Measurements from ENCODE around the gene BACH2. TPM values are rescaled to one million over a fixed set of nuclear protein-coding genes. Genes with fewer than 3 reads are reported as not detected.

The BACH2 gene
- total RNA-seq, 2 donors from 2014 or later, result 5.2 to 5.7 TPM

- no peak overlapping the region for H3K27ac ChIP-seq
- 64% methylated on average over 15 of the region's 15 CpGs for WGBS
- TF ChIP-seq POLR2A (IDR thresholded peaks at IDR 0.05) (no peak), POLR2AphosphoS5 (IDR thresholded peaks at IDR 0.05) (no peak), CTCF (IDR thresholded peaks at IDR 0.05) (no peak)
- no peaks in the 10 kb centered on the region for H3K4me1 ChIP-seq (replicated peaks)
- no peak for DNase-seq (ENCODE audit: low spot score)
- no peaks in the 10 kb centered on the region for H3K27me3 ChIP-seq (replicated peaks; ENCODE audit: insufficient read depth)
- H3K4me3 ChIP-seq, result no peak overlapping the region
- no peaks in the 10 kb centered on the region for H3K9me3 ChIP-seq
- H3K36me3 ChIP-seq, result no peaks in the 10 kb centered on the region
- intact Hi-C loops (cut with DNase I), result no loop called here
Observed at GRCh38 chr6:89951574-89952104, 345.0 kb downstream of the BACH2 start.

DNA sequence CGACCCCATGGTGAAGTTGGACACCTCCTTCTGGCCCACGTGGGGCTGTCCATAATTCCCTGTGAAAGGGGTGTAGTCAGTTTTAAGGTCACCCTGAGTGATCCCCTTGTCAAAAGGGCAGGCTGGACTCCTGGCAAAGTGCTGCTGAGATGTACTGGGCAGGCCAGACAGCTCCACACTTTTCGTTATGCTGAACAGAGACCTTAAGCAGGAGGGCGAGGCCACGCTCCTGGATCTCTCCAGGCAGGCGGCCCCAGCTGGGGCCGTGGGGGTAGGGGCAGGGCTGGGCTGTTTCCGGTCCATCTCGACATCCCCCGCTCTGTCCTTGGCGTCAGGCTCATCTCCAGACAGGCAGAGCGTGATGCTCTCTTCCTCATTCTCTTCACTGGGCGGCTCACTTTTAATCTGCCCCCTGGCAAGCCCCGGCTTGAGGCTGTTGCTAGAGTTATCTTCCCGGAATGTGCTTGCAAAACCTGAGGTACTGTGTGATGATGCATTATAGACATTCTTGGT lies 345.7 kb downstream of the BACH2 start:
- Histone ChIP-seq H3K27me3 (replicated peaks; ENCODE audit: insufficient read depth) (no peaks in the 10 kb centered on the region), H3K4me3 (no peak overlapping the region), H3K4me1 (replicated peaks) (no peaks in the 10 kb centered on the region), H3K9me3 (no peaks in the 10 kb centered on the region), H3K36me3 (no peaks in the 10 kb centered on the region), H3K27ac (no peak overlapping the region)
- intact Hi-C loops (cut with DNase I), result no loop called here
- no peak for TF ChIP-seq CTCF (IDR thresholded peaks at IDR 0.05)
- TF ChIP-seq POLR2AphosphoS5 (IDR thresholded peaks at IDR 0.05), result peak; percentile 37
- 63% methylated on average over 15 of the region's 15 CpGs for WGBS
- DNase-seq (ENCODE audit: low spot score), result no peak

- no peaks in the 10 kb centered on the region for H3K27me3 ChIP-seq (replicated peaks; ENCODE audit: insufficient read depth)
- no peaks in the 10 kb centered on the region for H3K4me1 ChIP-seq (replicated peaks)
- H3K36me3 ChIP-seq, result no peaks in the 10 kb centered on the region
- WGBS, result 88% methylated on average over 17 of the region's 17 CpGs
- H3K27ac ChIP-seq, result no peak overlapping the region
- intact Hi-C loops (cut with DNase I), result no loop called here
- TF ChIP-seq POLR2AphosphoS5 (IDR thresholded peaks at IDR 0.05) (no peak), POLR2A (IDR thresholded peaks at IDR 0.05) (no peak), CTCF (IDR thresholded peaks at IDR 0.05) (no peak)
- H3K4me3 ChIP-seq, result no peak overlapping the region
- H3K9me3 ChIP-seq, result no peaks in the 10 kb centered on the region
- DNase-seq (ENCODE audit: low spot score), result no peak
Observed at GRCh38 chr6:89950446-89950845, 346.2 kb downstream of the BACH2 start.

- H3K36me3 ChIP-seq, result no peaks in the 10 kb centered on the region
- TF ChIP-seq POLR2AphosphoS5 (IDR thresholded peaks at IDR 0.05) (no peak), CTCF (IDR thresholded peaks at IDR 0.05) (no peak), POLR2A (IDR thresholded peaks at IDR 0.05) (no peak)
- H3K27ac ChIP-seq, result no peak overlapping the region
- DNase-seq (ENCODE audit: low spot score), result no peak
- no peaks in the 10 kb centered on the region for H3K27me3 ChIP-seq (replicated peaks; ENCODE audit: insufficient read depth)
- H3K9me3 ChIP-seq, result no peaks in the 10 kb centered on the region
- WGBS, result 43% methylated on average over 5 of the region's 5 CpGs
- H3K4me1 ChIP-seq (replicated peaks), result no peaks in the 10 kb centered on the region
- intact Hi-C loops (cut with DNase I), result loop anchor here (10.0 kb wide), 2 partner anchors 346 to 446 kb away; partner anchors contain the start of gene BACH2
- no peak overlapping the region for H3K4me3 ChIP-seq
Observed at GRCh38 chr6:89948876-89949275, 347.8 kb downstream of the BACH2 start.

DNA sequence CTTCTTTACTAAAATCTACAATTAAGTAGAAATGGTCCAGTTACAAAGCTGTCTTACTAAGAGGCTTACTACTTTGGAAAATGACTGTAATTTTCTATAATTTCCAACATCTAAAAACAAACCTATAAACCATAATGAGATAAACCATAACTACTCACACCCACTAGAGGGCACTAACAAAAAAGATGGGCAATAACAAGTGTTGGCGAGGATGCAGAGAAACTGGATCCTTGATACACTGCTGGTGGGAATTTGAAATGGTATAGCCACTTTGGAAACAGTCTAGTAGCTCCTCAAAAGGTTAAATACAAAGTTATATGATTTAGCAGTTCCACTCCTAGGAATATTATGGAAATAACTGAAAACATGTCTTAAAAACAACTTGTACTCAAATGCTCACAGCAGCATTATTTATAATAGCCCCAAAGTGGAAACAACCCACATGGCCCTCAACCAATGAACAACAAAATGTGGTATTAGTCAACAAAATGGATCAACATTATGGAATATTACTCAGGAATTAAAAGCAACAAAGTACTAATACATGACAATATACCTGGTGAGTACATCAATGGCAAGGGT lies 351.7 kb downstream of the BACH2 start:
- no peak for TF ChIP-seq POLR2AphosphoS5 (IDR thresholded peaks at IDR 0.05)
- TF ChIP-seq CTCF (IDR thresholded peaks at IDR 0.05), result peak in 2 of 4 experiments; percentile 16 to 29
- peaks cover 8% of the 10 kb centered on the region for H3K4me1 ChIP-seq (replicated peaks)
- 100% methylated on average over 1 of the region's 1 CpG for WGBS
- DNase-seq (ENCODE audit: low spot score), result no peak
- intact Hi-C loops (cut with DNase I), result loop anchor here (10.0 kb wide), 2 partner anchors 350 to 450 kb away; partner anchors contain the start of gene BACH2
- H3K36me3 ChIP-seq, result no peaks in the 10 kb centered on the region
- no peak overlapping the region for H3K4me3 ChIP-seq
- no peaks in the 10 kb centered on the region for H3K27me3 ChIP-seq (replicated peaks; ENCODE audit: insufficient read depth)
- no peaks in the 10 kb centered on the region for H3K9me3 ChIP-seq
- no peak overlapping the region for H3K27ac ChIP-seq
